Measurements from ENCODE around the gene SLC16A12.

DNA sequence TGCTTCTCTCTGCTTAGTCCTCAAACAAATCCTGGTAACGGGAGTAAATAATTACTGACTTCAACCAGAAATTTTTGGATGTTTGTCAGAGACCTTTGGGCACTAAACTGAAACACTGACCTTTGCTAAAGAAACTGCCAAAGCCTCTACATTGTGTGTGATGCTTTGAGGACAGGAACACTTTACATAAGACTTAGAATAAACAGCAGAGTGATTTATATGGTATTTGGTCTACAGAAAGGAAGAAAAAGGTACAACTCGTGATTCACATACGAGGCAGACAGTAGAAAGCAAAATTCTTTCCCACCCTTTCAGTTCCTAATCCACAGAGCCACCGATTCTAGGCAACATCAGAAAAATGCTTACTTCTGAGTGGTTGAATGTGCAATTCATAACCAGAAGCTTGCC, 59.8 kb downstream of the SLC16A12 start:
- TF ChIP-seq, protein P1, sequence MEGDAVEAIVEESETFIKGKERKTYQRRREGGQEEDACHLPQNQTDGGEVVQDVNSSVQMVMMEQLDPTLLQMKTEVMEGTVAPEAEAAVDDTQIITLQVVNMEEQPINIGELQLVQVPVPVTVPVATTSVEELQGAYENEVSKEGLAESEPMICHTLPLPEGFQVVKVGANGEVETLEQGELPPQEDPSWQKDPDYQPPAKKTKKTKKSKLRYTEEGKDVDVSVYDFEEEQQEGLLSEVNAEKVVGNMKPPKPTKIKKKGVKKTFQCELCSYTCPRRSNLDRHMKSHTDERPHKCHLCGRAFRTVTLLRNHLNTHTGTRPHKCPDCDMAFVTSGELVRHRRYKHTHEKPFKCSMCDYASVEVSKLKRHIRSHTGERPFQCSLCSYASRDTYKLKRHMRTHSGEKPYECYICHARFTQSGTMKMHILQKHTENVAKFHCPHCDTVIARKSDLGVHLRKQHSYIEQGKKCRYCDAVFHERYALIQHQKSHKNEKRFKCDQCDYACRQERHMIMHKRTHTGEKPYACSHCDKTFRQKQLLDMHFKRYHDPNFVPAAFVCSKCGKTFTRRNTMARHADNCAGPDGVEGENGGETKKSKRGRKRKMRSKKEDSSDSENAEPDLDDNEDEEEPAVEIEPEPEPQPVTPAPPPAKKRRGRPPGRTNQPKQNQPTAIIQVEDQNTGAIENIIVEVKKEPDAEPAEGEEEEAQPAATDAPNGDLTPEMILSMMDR (conservative IDR thresholded peaks at IDR 0.05 in 1 of 2, IDR thresholded peaks at IDR 0.05 in 1 of 2; ENCODE audit: low read depth in 1 of 2, low read length in 2 of 2), result no peak
- TF ChIP-seq EZH2 (IDR thresholded peaks at IDR 0.05; ENCODE audit: low read length, missing control alignments), result no peak
